SK-N-MC (cell line): ENCODE data around the gene KPNA4.

Experiments
- EZH2 ChIP-seq: fragments of 200-600 bp; sonication (generic); IDR thresholded peaks from one replicate; pipeline ENCODE4 v1.6.1; 2017; ENCODE audit warnings: antibody characterized with exemption
- FOXP2 ChIP-seq: optimal IDR thresholded peaks from 2 replicates; pipeline ENCODE3; 2011; ENCODE audit warnings: mild to moderate bottlenecking, moderate library complexity; ENCODE audit not compliant: insufficient read depth; ENCODE audit errors: extremely low read length, control extremely low read depth
- POLR2AphosphoS5 ChIP-seq: IDR thresholded peaks from 2 replicates; pipeline ENCODE4 v1.6.1; 2012; ENCODE audit warnings: mild to moderate bottlenecking, low read depth, low read length, borderline replicate concordance

- TF ChIP-seq POLR2AphosphoS5: no peak
- no peak for TF ChIP-seq FOXP2
- no peak for TF ChIP-seq EZH2
Observed at GRCh38 chr3:160577556-160578195, 12.3 kb upstream of the KPNA4 start.
